ENCODE results near the gene COL4A2.

- TF ChIP-seq EZH2phosphoT487 (IDR thresholded peaks at IDR 0.05; ENCODE audit: borderline replicate concordance) (no peak), CTCF (IDR thresholded peaks at IDR 0.05 in 2 of 3, conservative IDR thresholded peaks at IDR 0.05 in 1 of 3; ENCODE audit: borderline replicate concordance in 1 of 3, insufficient read depth in 1 of 3, low read depth in 2 of 3, low read length in 2 of 3) (no peak), POLR2AphosphoS5 (IDR thresholded peaks at IDR 0.05; ENCODE audit: low read depth, low read length) (no peak), EZH2 (IDR thresholded peaks at IDR 0.05) (no peak), EGR1 (IDR thresholded peaks at IDR 0.05; ENCODE audit: low read depth) (no peak), FOSL1 (IDR thresholded peaks at IDR 0.05; ENCODE audit: low read depth) (no peak), ZNF274 (IDR thresholded peaks at IDR 0.05; ENCODE audit: low read depth, low read length) (no peak), POLR2A (IDR thresholded peaks at IDR 0.05; ENCODE audit: borderline replicate concordance, extremely low read depth, insufficient read depth, insufficient read length) (no peak), JUND (IDR thresholded peaks at IDR 0.05) (no peak), CEBPB (IDR thresholded peaks at IDR 0.05; ENCODE audit: low read depth) (no peak), SP1 (IDR thresholded peaks at IDR 0.05; ENCODE audit: low read depth) (no peak), MAX (IDR thresholded peaks at IDR 0.05) (no peak), ELF1 (IDR thresholded peaks at IDR 0.05; ENCODE audit: borderline replicate concordance, low read depth) (no peak), REST (IDR thresholded peaks at IDR 0.05; ENCODE audit: low read depth) (no peak)
Observed at GRCh38 chr13:110552767-110553166, 245.7 kb downstream of the COL4A2 start.
